Thymus (tissue), 11 donors: ENCODE data around the gene MPPED2. TPM values are rescaled to one million over a fixed set of nuclear protein-coding genes. Genes with fewer than 3 reads are reported as not detected.
A peak's percentile ranks its signal among the peaks of the same experiment; 100 is the strongest.

Source experiments
- DNase-seq, 9 donors: peaks; one replicate each; pipeline ENCODE4 v3.0.0-alpha.2; 2013; ENCODE audit warnings: low spot score in 9 of 9, low read depth in 6 of 9, missing footprints in 1 of 9
- H3K27ac ChIP-seq, 2 donors: one replicate each; pipeline ENCODE4 v1.5.1; 2013; ENCODE audit warnings: control low read depth in 1 of 2, low read depth in 1 of 2, low read length in 1 of 2, mild to moderate bottlenecking in 1 of 2, moderate library complexity in 1 of 2
- H3K27me3 ChIP-seq, 2 donors: one replicate each; pipeline ENCODE4 v1.5.1; 2013; ENCODE audit warnings: low read length in 1 of 2; ENCODE audit not compliant: control insufficient read depth in 2 of 2, insufficient read depth in 1 of 2
- H3K36me3 ChIP-seq, 2 donors: one replicate each; pipeline ENCODE4 v1.5.1; 2013; ENCODE audit warnings: low read length in 1 of 2, mild to moderate bottlenecking in 1 of 2, moderate library complexity in 1 of 2; ENCODE audit not compliant: control insufficient read depth in 2 of 2, insufficient read depth in 2 of 2
- H3K4me1 ChIP-seq, 2 donors: one replicate each; pipeline ENCODE4 v1.5.1; 2013; ENCODE audit warnings: low read length in 2 of 2; ENCODE audit not compliant: control insufficient read depth in 2 of 2, insufficient read depth in 2 of 2
- H3K4me3 ChIP-seq, 2 donors: one replicate each; pipeline ENCODE4 v1.5.1; 2013; ENCODE audit warnings: low read length in 2 of 2, control low read depth in 1 of 2, mild to moderate bottlenecking in 1 of 2
- H3K9me3 ChIP-seq, 2 donors: one replicate each; pipeline ENCODE4 v1.5.1; 2013; ENCODE audit warnings: low read length in 1 of 2, mild to moderate bottlenecking in 1 of 2; ENCODE audit not compliant: control insufficient read depth in 2 of 2, insufficient read depth in 1 of 2
- WGBS: extraction: QIAGEN DNeasy Blood & Tissue Kit; methylation state at CpG from one replicate; pipeline ENCODE4 v1.1.7; 2013; 5-methylcytosine and 5-hydroxymethylcytosine counted together
- polyA plus RNA-seq: library from polyadenylated mRNA; stranded (reverse); fragments of 200-250 nt; gene quantifications from one replicate; pipeline ENCODE4 v1.2.3, GENCODE V29; 2013
- total RNA-seq: library from RNA; stranded (reverse); fragments of 120-200 nt; gene quantifications from one replicate; pipeline ENCODE4 v1.2.4, GENCODE V29; 2013
- donor health status: healthy.

The MPPED2 gene
- total and polyA plus RNA-seq, 2 donors = 1.1 to 6.2 TPM

GRCh38 chr11:30582726-30583125 lies 3.4 kb downstream of the MPPED2 start:
- Histone ChIP-seq H3K27ac (no peak overlapping the region), H3K27me3 (peaks cover 17 to 46% of the 10 kb centered on the region in 2 donors), H3K4me1 (peaks cover 14 to 23% of the 10 kb centered on the region in 2 donors), H3K36me3 (no peaks in the 10 kb centered on the region), H3K4me3 (no peak overlapping the region), H3K9me3 (peaks cover 0 to 3% of the 10 kb centered on the region in 2 donors)
- 18% methylated on average over 4 of the region's 4 CpGs for WGBS
- DNase-seq = peak in 7 of 9 donors; percentile 19 to 84 (median 53)

GRCh38 chr11:30581675-30582074 lies 4.5 kb downstream of the MPPED2 start:
- DNase-seq = no peak
- H3K27me3 ChIP-seq = peaks cover 12 to 36% of the 10 kb centered on the region in 2 donors
- H3K9me3 ChIP-seq = peaks cover 0 to 3% of the 10 kb centered on the region in 2 donors
- no peak overlapping the region for H3K27ac ChIP-seq
- no peaks in the 10 kb centered on the region for H3K36me3 ChIP-seq
- peaks cover 12 to 22% of the 10 kb centered on the region in 2 donors for H3K4me1 ChIP-seq
- H3K4me3 ChIP-seq = no peak overlapping the region
- 97% methylated on average over 3 of the region's 3 CpGs for WGBS

GRCh38 chr11:30580573-30580972 lies 5.6 kb downstream of the MPPED2 start:
- DNase-seq = no peak
- Histone ChIP-seq H3K9me3 (peaks cover 0 to 3% of the 10 kb centered on the region in 2 donors), H3K36me3 (no peaks in the 10 kb centered on the region)

GRCh38 chr11:30579415-30580175 lies 6.6 kb downstream of the MPPED2 start:
- H3K27me3 ChIP-seq = peaks cover 4 to 15% of the 10 kb centered on the region in 2 donors
- no peak overlapping the region for H3K27ac ChIP-seq
- no peak for DNase-seq
- peaks cover 10 to 11% of the 10 kb centered on the region in 2 donors for H3K4me1 ChIP-seq
- no peaks in the 10 kb centered on the region for H3K36me3 ChIP-seq
- peaks cover 0 to 3% of the 10 kb centered on the region in 2 donors for H3K9me3 ChIP-seq
- no peak overlapping the region for H3K4me3 ChIP-seq
- WGBS = 90% methylated on average over 3 of the region's 3 CpGs

More at GRCh38 chr11:30580573-30580972, 5.6 kb downstream of the MPPED2 start:
- H3K27me3 ChIP-seq = peaks cover 8 to 25% of the 10 kb centered on the region in 2 donors
- WGBS = 71% methylated on average over 4 of the region's 4 CpGs
- H3K4me1 ChIP-seq = peaks cover 10 to 16% of the 10 kb centered on the region in 2 donors
- H3K27ac ChIP-seq = no peak overlapping the region
- no peak overlapping the region for H3K4me3 ChIP-seq

GRCh38 chr11:30578406-30578805 lies 7.7 kb downstream of the MPPED2 start:
- H3K27ac ChIP-seq = no peak overlapping the region
- H3K27me3 ChIP-seq = peaks cover 3% of the 10 kb centered on the region in 2 donors
- H3K4me1 ChIP-seq = peaks cover 0 to 6% of the 10 kb centered on the region in 2 donors
- WGBS = 99% methylated on average over 1 of the region's 1 CpG
- no peaks in the 10 kb centered on the region for H3K36me3 ChIP-seq
- H3K9me3 ChIP-seq = no peaks in the 10 kb centered on the region
- DNase-seq = no peak
- no peak overlapping the region for H3K4me3 ChIP-seq

- Histone ChIP-seq H3K4me3 (no peak overlapping the region), H3K27me3 (no peaks in the 10 kb centered on the region), H3K36me3 (no peaks in the 10 kb centered on the region), H3K9me3 (no peaks in the 10 kb centered on the region), H3K27ac (no peak overlapping the region), H3K4me1 (no peaks in the 10 kb centered on the region)
- no peak for DNase-seq
- WGBS = 98% methylated on average over 2 of the region's 2 CpGs
These were observed 12.2 kb downstream of the MPPED2 start for GRCh38 chr11:30573951-30574350.

GRCh38 chr11:30568931-30569330 lies 17.2 kb downstream of the MPPED2 start:
- no peak overlapping the region for H3K4me3 ChIP-seq
- no peaks in the 10 kb centered on the region for H3K4me1 ChIP-seq
- H3K9me3 ChIP-seq = no peaks in the 10 kb centered on the region
- no peak for DNase-seq
- H3K27me3 ChIP-seq = no peaks in the 10 kb centered on the region
- WGBS = 94% methylated on average over 8 of the region's 8 CpGs
- no peak overlapping the region for H3K27ac ChIP-seq
- no peaks in the 10 kb centered on the region for H3K36me3 ChIP-seq

GRCh38 chr11:30567644-30568043 lies 18.5 kb downstream of the MPPED2 start:
- H3K4me1 ChIP-seq = no peaks in the 10 kb centered on the region
- no peaks in the 10 kb centered on the region for H3K9me3 ChIP-seq
- no peaks in the 10 kb centered on the region for H3K27me3 ChIP-seq
- WGBS = 96% methylated on average over 1 of the region's 1 CpG
- H3K4me3 ChIP-seq = no peak overlapping the region
- H3K27ac ChIP-seq = no peak overlapping the region
- H3K36me3 ChIP-seq = no peaks in the 10 kb centered on the region
- DNase-seq = no peak

GRCh38 chr11:30567120-30567519 lies 19.0 kb downstream of the MPPED2 start:
- DNase-seq = no peak
- Histone ChIP-seq H3K27ac (no peak overlapping the region), H3K4me1 (no peaks in the 10 kb centered on the region), H3K36me3 (no peaks in the 10 kb centered on the region), H3K9me3 (no peaks in the 10 kb centered on the region), H3K4me3 (no peak overlapping the region), H3K27me3 (no peaks in the 10 kb centered on the region)
- 94% methylated on average over 5 of the region's 5 CpGs for WGBS
